ENCODE measurements around the gene LRCH4.
"Not testable (repeated sequence)": the region's sequence is repeated elsewhere in the genome, so short reads cannot be mapped to it uniquely, and the experiment has no call there.

Gene LRCH4

DNA sequence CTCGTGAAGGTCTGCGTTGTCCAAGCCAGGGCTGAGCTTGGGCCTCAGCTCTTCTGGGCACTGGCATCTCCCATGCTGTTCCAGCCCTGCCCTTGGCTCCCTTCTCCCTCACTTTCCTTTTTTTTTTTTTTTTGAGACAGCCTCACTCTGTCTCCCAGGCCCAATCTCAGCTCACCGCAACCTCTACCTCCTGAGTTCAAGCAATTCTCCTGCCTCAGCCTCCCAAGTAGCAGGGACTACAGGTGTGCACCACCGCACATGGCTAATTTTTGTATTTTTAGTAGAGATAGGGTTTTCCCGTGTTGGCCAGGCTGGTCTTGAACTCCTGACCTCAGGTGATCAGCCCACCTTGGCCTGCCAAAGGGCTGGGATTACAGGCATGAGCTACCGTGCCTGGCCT, 21.5 kb downstream of the LRCH4 start:
- not testable (repeated sequence) for H3K27me3 ChIP-seq (ENCODE audit: insufficient read depth, low read length); H2AFZ ChIP-seq (ENCODE audit: low read depth, low read length); H3K36me3 ChIP-seq (ENCODE audit: insufficient read depth, low read length); H3K4me3 ChIP-seq (ENCODE audit: low read length); H3K9me3 ChIP-seq (ENCODE audit: low read length)
- peaks cover 22% of the 10 kb centered on the region for H3K4me1 ChIP-seq (ENCODE audit: insufficient read depth, low read length)

DNA sequence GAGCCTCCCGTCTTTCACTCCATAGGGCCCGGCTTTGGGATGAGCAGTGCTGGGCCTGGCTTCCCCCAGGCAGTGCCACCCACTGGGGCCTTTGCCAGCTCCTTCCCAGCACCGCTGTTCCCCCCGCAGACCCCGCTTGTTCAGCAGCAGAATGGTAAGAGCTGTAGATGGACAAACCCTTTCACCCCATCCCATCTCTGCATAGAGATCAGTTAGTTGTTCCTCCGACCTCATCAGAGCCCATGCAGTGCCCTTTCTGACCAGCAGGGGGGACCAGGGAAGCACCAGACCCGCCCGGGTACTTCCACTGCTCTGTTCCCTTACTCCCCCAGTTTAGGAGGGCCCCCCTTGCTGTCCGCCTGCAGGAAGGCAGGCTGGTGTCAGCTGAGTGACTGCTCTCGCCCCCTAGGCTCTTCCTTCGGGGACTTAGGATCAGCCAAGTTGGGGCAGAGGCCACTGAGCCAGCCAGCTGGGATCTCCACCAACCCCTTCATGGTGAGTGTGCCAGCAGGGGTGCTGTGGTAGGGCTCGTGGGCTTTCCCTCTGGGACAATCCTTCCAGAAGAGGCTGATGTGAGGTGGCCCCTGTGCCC, 22.0 kb downstream of the LRCH4 start:
- H3K36me3 ChIP-seq (ENCODE audit: insufficient read depth, low read length) = peaks cover 7% of the 10 kb centered on the region
- H3K4me1 ChIP-seq (ENCODE audit: insufficient read depth, low read length) = peaks cover 18% of the 10 kb centered on the region
- no peak overlapping the region for H3K4me3 ChIP-seq (ENCODE audit: low read length)
- no peaks in the 10 kb centered on the region for H3K9me3 ChIP-seq (ENCODE audit: low read length)
- H2AFZ ChIP-seq (ENCODE audit: low read depth, low read length) = no peak overlapping the region
- H3K27me3 ChIP-seq (ENCODE audit: insufficient read depth, low read length) = no peaks in the 10 kb centered on the region

GRCh38 chr7:100563100-100563564, 22.8 kb downstream of the LRCH4 start:
- Histone ChIP-seq H3K27me3 (ENCODE audit: insufficient read depth, low read length) (no peaks in the 10 kb centered on the region), H2AFZ (ENCODE audit: low read depth, low read length) (no peak overlapping the region), H3K4me3 (ENCODE audit: low read length) (no peak overlapping the region), H3K4me1 (ENCODE audit: insufficient read depth, low read length) (peaks cover 11% of the 10 kb centered on the region), H3K36me3 (ENCODE audit: insufficient read depth, low read length) (peaks cover 7% of the 10 kb centered on the region), H3K9me3 (ENCODE audit: low read length) (no peaks in the 10 kb centered on the region)

DNA sequence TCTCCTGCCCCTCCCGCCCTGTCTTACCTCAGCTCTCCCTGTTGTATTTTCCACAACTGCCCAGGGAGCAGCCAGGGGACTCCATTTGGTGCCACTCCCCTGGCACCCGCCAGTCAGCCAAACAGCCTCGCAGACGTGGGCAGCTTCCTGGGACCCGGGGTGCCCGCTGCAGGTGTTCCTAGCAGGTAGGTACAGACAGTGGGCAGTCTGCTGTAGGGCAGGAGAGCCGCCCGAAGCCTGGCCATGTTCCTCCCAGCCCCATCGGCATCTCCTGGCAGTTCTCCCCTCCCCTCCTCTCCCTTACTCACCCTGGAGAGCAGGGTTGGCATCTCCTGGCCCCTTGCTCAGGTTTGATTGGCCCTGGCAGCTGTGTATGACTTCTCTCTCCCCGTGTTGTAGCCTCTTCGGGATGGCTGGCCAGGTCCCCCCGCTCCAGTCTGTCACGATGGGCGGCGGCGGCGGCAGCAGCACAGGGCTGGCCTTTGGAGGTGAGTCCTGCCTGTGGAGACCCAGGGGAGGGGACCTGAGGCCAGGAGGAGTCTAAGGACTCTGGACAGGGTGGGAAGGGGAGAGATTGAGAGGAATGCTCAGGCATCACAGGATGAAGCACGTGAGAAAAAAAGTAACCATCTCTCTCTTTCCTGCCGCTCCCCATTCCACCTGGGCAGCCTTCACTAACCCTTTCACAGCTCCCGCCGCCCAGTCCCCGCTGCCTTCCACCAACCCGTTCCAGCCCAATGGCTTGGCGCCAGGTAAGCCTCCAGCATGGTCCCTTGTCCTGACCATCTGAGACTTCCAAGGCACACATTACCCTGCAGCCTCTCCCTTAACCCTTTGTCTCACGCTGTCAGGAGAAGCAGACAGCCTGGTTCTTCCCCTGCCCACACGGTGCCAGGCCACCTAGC, 23.5 kb downstream of the LRCH4 start:
- Histone ChIP-seq H2AFZ (ENCODE audit: low read depth, low read length) (no peak overlapping the region), H3K4me1 (ENCODE audit: insufficient read depth, low read length) (peaks cover 4% of the 10 kb centered on the region), H3K27me3 (ENCODE audit: insufficient read depth, low read length) (no peaks in the 10 kb centered on the region), H3K9me3 (ENCODE audit: low read length) (no peaks in the 10 kb centered on the region), H3K4me3 (ENCODE audit: low read length) (no peak overlapping the region), H3K36me3 (ENCODE audit: insufficient read depth, low read length) (peaks cover 7% of the 10 kb centered on the region)

- Histone ChIP-seq H3K36me3 (ENCODE audit: insufficient read depth, low read length) (peaks cover 8% of the 10 kb centered on the region), H3K4me3 (ENCODE audit: low read length) (no peak overlapping the region), H2AFZ (ENCODE audit: low read depth, low read length) (no peak overlapping the region), H3K9me3 (ENCODE audit: low read length) (no peaks in the 10 kb centered on the region), H3K27me3 (ENCODE audit: insufficient read depth, low read length) (no peaks in the 10 kb centered on the region), H3K4me1 (ENCODE audit: insufficient read depth, low read length) (no peaks in the 10 kb centered on the region)
Measured at GRCh38 chr7:100561491-100562194, 24.3 kb downstream of the LRCH4 start.

- H3K36me3 ChIP-seq (ENCODE audit: insufficient read depth, low read length) = peaks cover 20% of the 10 kb centered on the region
- H3K4me1 ChIP-seq (ENCODE audit: insufficient read depth, low read length) = no peaks in the 10 kb centered on the region
- H2AFZ ChIP-seq (ENCODE audit: low read depth, low read length) = no peak overlapping the region
- H3K4me3 ChIP-seq (ENCODE audit: low read length) = no peak overlapping the region
- H3K9me3 ChIP-seq (ENCODE audit: low read length) = no peaks in the 10 kb centered on the region
- H3K27me3 ChIP-seq (ENCODE audit: insufficient read depth, low read length) = no peaks in the 10 kb centered on the region
Measured at GRCh38 chr7:100559127-100559526, 26.8 kb downstream of the LRCH4 start.

GRCh38 chr7:100556541-100556940, 29.4 kb downstream of the LRCH4 start:
- H3K27me3 ChIP-seq (ENCODE audit: insufficient read depth, low read length) = no peaks in the 10 kb centered on the region
- H3K36me3 ChIP-seq (ENCODE audit: insufficient read depth, low read length) = peaks cover 32% of the 10 kb centered on the region
- no peaks in the 10 kb centered on the region for H3K4me1 ChIP-seq (ENCODE audit: insufficient read depth, low read length)
- no peak overlapping the region for H2AFZ ChIP-seq (ENCODE audit: low read depth, low read length)
- H3K9me3 ChIP-seq (ENCODE audit: low read length) = no peaks in the 10 kb centered on the region
- no peak overlapping the region for H3K4me3 ChIP-seq (ENCODE audit: low read length)

- Histone ChIP-seq H3K4me3 (ENCODE audit: low read length) (no peak overlapping the region), H3K4me1 (ENCODE audit: insufficient read depth, low read length) (no peaks in the 10 kb centered on the region), H3K9me3 (ENCODE audit: low read length) (no peaks in the 10 kb centered on the region), H3K36me3 (ENCODE audit: insufficient read depth, low read length) (peaks cover 31% of the 10 kb centered on the region), H2AFZ (ENCODE audit: low read depth, low read length) (no peak overlapping the region), H3K27me3 (ENCODE audit: insufficient read depth, low read length) (no peaks in the 10 kb centered on the region)
Measured at GRCh38 chr7:100555701-100556100, 30.2 kb downstream of the LRCH4 start.

- Histone ChIP-seq H3K4me3 (ENCODE audit: low read length) (no peak overlapping the region), H3K27me3 (ENCODE audit: insufficient read depth, low read length) (no peaks in the 10 kb centered on the region), H3K9me3 (ENCODE audit: low read length) (no peaks in the 10 kb centered on the region), H3K36me3 (ENCODE audit: insufficient read depth, low read length) (peaks cover 39% of the 10 kb centered on the region), H2AFZ (ENCODE audit: low read depth, low read length) (no peak overlapping the region), H3K4me1 (ENCODE audit: insufficient read depth, low read length) (peaks cover 4% of the 10 kb centered on the region)
Measured at GRCh38 chr7:100553032-100553431, 32.9 kb downstream of the LRCH4 start.

GRCh38 chr7:100552532-100552931, 33.4 kb downstream of the LRCH4 start:
- Histone ChIP-seq H3K9me3 (ENCODE audit: low read length) (no peaks in the 10 kb centered on the region), H3K4me1 (ENCODE audit: insufficient read depth, low read length) (peaks cover 4% of the 10 kb centered on the region), H3K27me3 (ENCODE audit: insufficient read depth, low read length) (no peaks in the 10 kb centered on the region), H3K36me3 (ENCODE audit: insufficient read depth, low read length) (peaks cover 39% of the 10 kb centered on the region), H3K4me3 (ENCODE audit: low read length) (no peak overlapping the region), H2AFZ (ENCODE audit: low read depth, low read length) (no peak overlapping the region)

- not testable (repeated sequence) for H2AFZ ChIP-seq (ENCODE audit: low read depth, low read length); H3K27me3 ChIP-seq (ENCODE audit: insufficient read depth, low read length); H3K4me3 ChIP-seq (ENCODE audit: low read length); H3K9me3 ChIP-seq (ENCODE audit: low read length)
- Histone ChIP-seq H3K4me1 (ENCODE audit: insufficient read depth, low read length) (peaks cover 28% of the 10 kb centered on the region), H3K36me3 (ENCODE audit: insufficient read depth, low read length) (peaks cover 23% of the 10 kb centered on the region)
Measured at GRCh38 chr7:100548446-100548845, 37.5 kb downstream of the LRCH4 start.

DNA sequence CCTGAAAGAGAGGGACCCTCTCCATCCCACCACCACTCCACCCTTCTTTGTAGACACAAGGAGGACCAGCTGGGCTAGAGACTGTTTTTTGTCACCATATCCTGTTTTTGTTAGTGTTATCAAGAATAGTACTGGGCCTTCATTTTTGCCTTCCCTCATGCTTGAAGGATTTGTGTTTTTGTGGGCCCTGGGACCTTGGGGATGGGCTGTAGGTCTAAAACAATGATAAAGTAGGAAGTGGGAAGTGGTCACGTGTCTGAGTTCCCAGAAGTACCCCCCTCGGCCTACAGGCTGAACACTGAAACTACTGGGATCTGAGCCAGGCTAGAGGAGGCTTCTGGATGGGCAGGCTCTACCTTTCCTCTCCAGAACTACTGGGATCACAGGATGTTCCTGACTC, 38.1 kb downstream of the LRCH4 start:
- no peaks in the 10 kb centered on the region for H3K27me3 ChIP-seq (ENCODE audit: insufficient read depth, low read length)
- H3K4me1 ChIP-seq (ENCODE audit: insufficient read depth, low read length) = peaks cover 28% of the 10 kb centered on the region
- H3K4me3 ChIP-seq (ENCODE audit: low read length) = no peak overlapping the region
- no peaks in the 10 kb centered on the region for H3K9me3 ChIP-seq (ENCODE audit: low read length)
- H2AFZ ChIP-seq (ENCODE audit: low read depth, low read length) = no peak overlapping the region
- H3K36me3 ChIP-seq (ENCODE audit: insufficient read depth, low read length) = peaks cover 19% of the 10 kb centered on the region

Data from neuron (in vitro differentiated cells).